GM12878 (cell line): ENCODE results near the gene NAALADL2. TPM values are rescaled to one million over a fixed set of nuclear protein-coding genes. Genes with fewer than 3 reads are reported as not detected.

Experiments
- ATAC-seq: fragments of 200-7000 bp; cut with Tn5 transposase; 3 replicates; pipeline ENCODE4 v1.9.1; 2020; ENCODE audit warnings: mild to moderate bottlenecking, moderate library complexity
- BruUV-seq: library from RNA; stranded (reverse); fragments of 400-500 nt; replicated peaks from 2 replicates; lab custom pipeline; 2021; lab: Mats Ljungman, UMichigan
- CTCF ChIA-PET: fragments of 300-600 bp; sonication (Branson Sonifier 250); formaldehyde crosslinking; extraction: SDS; loops from one replicate; lab custom pipeline; 2021; ENCODE audit warnings: inconsistent platforms; lab: Yijun Ruan, JAX
- POLR2A ChIA-PET: fragments of 350-600 bp; formaldehyde crosslinking; extraction: SDS; loops from one replicate; lab custom pipeline; 2021; ENCODE audit warnings: inconsistent platforms; lab: Charles Lee
- RAD21 ChIA-PET: fragments of 300-600 bp; sonication (Branson Sonifier 250); formaldehyde crosslinking; loops from one replicate; lab custom pipeline; 2023; ENCODE audit warnings: antibody characterized with exemption; ENCODE audit not compliant: unreplicated experiment; lab: Charles Lee
- SMC1A ChIA-PET: fragments of 300-600 bp; sonication (Branson Sonifier 250); formaldehyde crosslinking; loops from one replicate; lab custom pipeline; 2023; ENCODE audit not compliant: unreplicated experiment, uncharacterized antibody; lab: Charles Lee
- DNase-seq: peaks from one replicate; pipeline ENCODE4 v3.0.0-alpha.2; 2011; ENCODE audit warnings: low read depth, low spot score
- FAIRE-seq: peaks from 3 replicates; lab custom pipeline; 2011; peaks lifted over from hg19 to GRCh38; lab: Jason Lieb, UNC
- H2AFZ ChIP-seq: 2 replicates; pipeline ENCODE4 v1.6.0; 2011; ENCODE audit warnings: low read depth, low read length, control low read depth; ENCODE audit not compliant: control insufficient read depth
- H3K27ac ChIP-seq: 2 replicates; pipeline ENCODE4 v1.5.1; 2011; ENCODE audit warnings: control low read depth; ENCODE audit not compliant: control insufficient read depth, insufficient read depth
- H3K27me3 ChIP-seq, 2 experiments: replicated peaks in 1 of 2; 2 replicates each; pipeline versions ENCODE4 v1.6.0 to v1.6.1; 2011; ENCODE audit warnings: low read length in 1 of 2; ENCODE audit not compliant: control insufficient read depth in 2 of 2, insufficient read depth in 2 of 2
- H3K36me3 ChIP-seq, 2 experiments: 2 replicates each; pipeline ENCODE4 v1.5.1; 2011; ENCODE audit warnings: low read length in 1 of 2; ENCODE audit not compliant: control insufficient read depth in 2 of 2, insufficient read depth in 2 of 2
- H3K4me1 ChIP-seq: 2 replicates; pipeline ENCODE4 v1.6.1; 2011; ENCODE audit warnings: mild to moderate bottlenecking, low read length, moderate library complexity, mixed read lengths; ENCODE audit not compliant: control insufficient read depth, insufficient read depth
- H3K4me2 ChIP-seq: 2 replicates; pipeline ENCODE4 v1.6.0; 2011; ENCODE audit warnings: control low read depth; ENCODE audit not compliant: control insufficient read depth, insufficient read depth
- H3K4me3 ChIP-seq: fragments of 200-600 bp; sonication (generic); 2 replicates; pipeline ENCODE4 v1.5.1; 2016
- H3K79me2 ChIP-seq: 2 replicates; pipeline ENCODE4 v1.6.0; 2011; ENCODE audit warnings: low read length; ENCODE audit not compliant: control insufficient read depth, insufficient read depth
- H3K9ac ChIP-seq: 2 replicates; pipeline ENCODE4 v1.8.0; 2011; ENCODE audit warnings: low read length, control low read depth, mixed read lengths; ENCODE audit not compliant: control insufficient read depth, insufficient read depth
- H3K9me3 ChIP-seq: replicated peaks from 3 replicates; pipeline ENCODE4 v1.5.1; 2011; ENCODE audit warnings: mild to moderate bottlenecking, low read length; ENCODE audit not compliant: control insufficient read depth, insufficient read depth
- H4K20me1 ChIP-seq: 2 replicates; pipeline ENCODE4 v1.6.0; 2011; ENCODE audit not compliant: control insufficient read depth, insufficient read depth
- BACH1 ChIP-seq: fragments of 450-650 bp; IDR thresholded peaks from 2 replicates; pipeline ENCODE4 v1.6.1; 2017; ENCODE audit warnings: mild to moderate bottlenecking, borderline replicate concordance
- CHD2 ChIP-seq: IDR thresholded peaks from 2 replicates; pipeline ENCODE4 v1.6.1; 2011; ENCODE audit warnings: low read depth, low read length, improper control_type of control experiment, borderline replicate concordance
- CTCF ChIP-seq, 3 experiments: IDR thresholded peaks in 2 of 3; conservative IDR thresholded peaks in 1 of 3; 2 replicates each; pipeline ENCODE4 v1.5.1; 2011; ENCODE audit warnings: low read depth in 3 of 3, low read length in 3 of 3, mild to moderate bottlenecking in 3 of 3, control low read depth in 2 of 3, moderate library complexity in 2 of 3, inconsistent platforms in 1 of 3, mixed read lengths in 1 of 3; ENCODE audit not compliant: control insufficient read depth in 2 of 3, insufficient read depth in 1 of 3; ENCODE audit errors: extremely low read depth in 1 of 3
- EED ChIP-seq: sonication (generic); IDR thresholded peaks from 2 replicates; pipeline ENCODE4 v1.6.1; 2016; ENCODE audit warnings: antibody characterized with exemption, low read depth
- ESRRA ChIP-seq: IDR thresholded peaks from 2 replicates; pipeline ENCODE4 v1.6.1; 2012; ENCODE audit warnings: mild to moderate bottlenecking, low read length, improper control_type of control experiment
- MXI1 ChIP-seq: fragments of 150-350 bp; IDR thresholded peaks from 2 replicates; pipeline ENCODE4 v1.6.1; 2011; ENCODE audit warnings: low read depth, mild to moderate bottlenecking, inconsistent platforms, low read length, improper control_type of control experiment
- PAX5 ChIP-seq: IDR thresholded peaks from 2 replicates; pipeline ENCODE4 v1.6.1; 2011; ENCODE audit warnings: low read depth, low read length, borderline replicate concordance
- TCF12 ChIP-seq: IDR thresholded peaks from 2 replicates; pipeline ENCODE4 v1.6.1; 2011; ENCODE audit warnings: low read depth, mild to moderate bottlenecking, low read length
- TCF3 ChIP-seq: IDR thresholded peaks from 2 replicates; pipeline ENCODE4 v1.6.1; 2012; ENCODE audit warnings: low read depth, mild to moderate bottlenecking, low read length, borderline replicate concordance; ENCODE audit not compliant: insufficient read depth
- YY1 ChIP-seq: IDR thresholded peaks from 2 replicates; pipeline ENCODE4 v1.6.1; 2011; ENCODE audit warnings: low read depth, mild to moderate bottlenecking, low read length
- ZNF207 ChIP-seq: fragments of 450-650 bp; IDR thresholded peaks from 2 replicates; pipeline ENCODE4 v1.6.1; 2014; ENCODE audit warnings: antibody characterized with exemption, mild to moderate bottlenecking, borderline replicate concordance
- ZNF24 ChIP-seq: fragments of 450-650 bp; IDR thresholded peaks from 2 replicates; pipeline ENCODE4 v1.6.1; 2017; ENCODE audit warnings: antibody characterized with exemption, mild to moderate bottlenecking
- ZNF687 ChIP-seq: fragments of 450-650 bp; IDR thresholded peaks from 2 replicates; pipeline ENCODE4 v1.6.1; 2017; ENCODE audit warnings: mild to moderate bottlenecking, moderate library complexity
- WGBS: methylation state at CpG from one replicate; pipeline ENCODE4 v1.1.6; 2016; ENCODE audit warnings: low lambda C conversion rate; ENCODE audit not compliant: insufficient replicate concordance, insufficient coverage; ENCODE audit errors: missing lambda C conversion rate; 5-methylcytosine and 5-hydroxymethylcytosine counted together
- in situ Hi-C: fragments of 300-500 bp; cut with MboI; formaldehyde crosslinking; loops from 9 replicates; pipeline ENCODE4 v1.14.3; 2018; ENCODE audit warnings: mixed read lengths
- intact Hi-C: fragments of 100-400 bp; cut with micrococcal nuclease; formaldehyde crosslinking; loops from one replicate; pipeline ENCODE4 v1.14.2; 2022; ENCODE audit not compliant: unreplicated experiment
- polyA plus RNA-seq, 11 experiments: library from polyadenylated mRNA; depleted of rRNA in 4 of 11; unstranded in 6 of 11; stranded (reverse) in 5 of 11; fragments of >200 nt; fragmentation: Nextera tagmentation in 4 of 11; fragmentation: Illumina TruSeq in 1 of 11; extraction: Ambion mirVana in 4 of 11; extraction: Trizol in 1 of 11; gene quantifications; 1 replicate in 1 of 11; 2 replicates in 10 of 11; pipeline versions ENCODE4 v1.2.1 to v1.2.3, GENCODE V29; 2011 to 2016; ENCODE audit warnings: inconsistent platforms in 2 of 11, missing spikeins in 2 of 11, low read depth in 1 of 11
- total RNA-seq, 4 experiments: library from RNA; depleted of rRNA in 3 of 4; stranded (reverse); fragments of >200 nt in 3 of 4; fragmentation: Illumina TruSeq in 1 of 4; extraction: Trizol in 1 of 4; gene quantifications; 2 replicates each; pipeline versions ENCODE4 v1.2.1 to v1.2.3, GENCODE V29; 2013 to 2021
- TF ChIP-seq, protein P1 (sequence below): fragments of 450-650 bp; IDR thresholded peaks from 2 replicates; pipeline ENCODE4 v1.6.1; 2016; ENCODE audit warnings: mild to moderate bottlenecking

The NAALADL2 gene
- total and polyA plus RNA-seq, 10 of the 15 experiments (the other 5 are each of a cell fraction or from before 2014, with no cell fraction given), result 0.06 to 10.8 (median 0.46) TPM

GRCh38 chr3:175729466-175729865, 870.3 kb downstream of the NAALADL2 start (continued):
- TF ChIP-seq ESRRA, result no peak
- no peak for TF ChIP-seq BACH1
- TF ChIP-seq, protein P1, sequence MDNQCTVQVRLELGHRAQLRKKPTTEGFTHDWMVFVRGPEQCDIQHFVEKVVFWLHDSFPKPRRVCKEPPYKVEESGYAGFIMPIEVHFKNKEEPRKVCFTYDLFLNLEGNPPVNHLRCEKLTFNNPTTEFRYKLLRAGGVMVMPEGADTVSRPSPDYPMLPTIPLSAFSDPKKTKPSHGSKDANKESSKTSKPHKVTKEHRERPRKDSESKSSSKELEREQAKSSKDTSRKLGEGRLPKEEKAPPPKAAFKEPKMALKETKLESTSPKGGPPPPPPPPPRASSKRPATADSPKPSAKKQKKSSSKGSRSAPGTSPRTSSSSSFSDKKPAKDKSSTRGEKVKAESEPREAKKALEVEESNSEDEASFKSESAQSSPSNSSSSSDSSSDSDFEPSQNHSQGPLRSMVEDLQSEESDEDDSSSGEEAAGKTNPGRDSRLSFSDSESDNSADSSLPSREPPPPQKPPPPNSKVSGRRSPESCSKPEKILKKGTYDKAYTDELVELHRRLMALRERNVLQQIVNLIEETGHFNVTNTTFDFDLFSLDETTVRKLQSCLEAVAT, result no peak
- TF ChIP-seq TCF3, result no peak
- TF ChIP-seq CHD2, result no peak

- no peak for TF ChIP-seq EED
- TF ChIP-seq TCF12, result no peak
- TF ChIP-seq ZNF24, result no peak
- TF ChIP-seq ZNF687, result no peak
- no peak for TF ChIP-seq YY1
- TF ChIP-seq, protein P1, result no peak
- no peak for TF ChIP-seq ZNF207
- TF ChIP-seq CTCF (IDR thresholded peaks at IDR 0.05 in 2 of 3, conservative IDR thresholded peaks at IDR 0.05 in 1 of 3; ENCODE audit: control insufficient read depth in 2 of 3, extremely low read depth in 1 of 3, insufficient read depth in 1 of 3, low read depth in 3 of 3, low read length in 3 of 3), result no peak
- no peak for TF ChIP-seq PAX5
- no peak for TF ChIP-seq MXI1
- Histone ChIP-seq H3K4me3 (no peak overlapping the region), H3K36me3 (no peaks in the 10 kb centered on the region), H3K27me3 (no peaks in the 10 kb centered on the region), H3K4me1 (no peaks in the 10 kb centered on the region), H4K20me1 (no peaks in the 10 kb centered on the region), H3K4me2 (no peak overlapping the region), H3K9ac (no peak overlapping the region), H2AFZ (no peak overlapping the region), H3K9me3 (no peaks in the 10 kb centered on the region), H3K27ac (no peak overlapping the region), H3K79me2 (no peaks in the 10 kb centered on the region)
- ChIA-PET CTCF (no interaction called here), SMC1A (interaction anchor here (1.2 kb wide), 1 partner anchor 15 kb away, joined by 3 read pairs; no protein-coding TSS in a partner anchor), POLR2A (no interaction called here), RAD21 (no interaction called here)
- FAIRE-seq (no peak), DNase-seq (no peak), ATAC-seq (no peak)
- intact Hi-C loops (no loop called here), in situ Hi-C loops (no loop called here)
- BruUV-seq, result no TSS peak
- WGBS, result 2% methylated on average over 3 of the region's 3 CpGs
Measured at GRCh38 chr3:175731543-175731942, 872.4 kb downstream of the NAALADL2 start.
